ENCODE data around the gene AQP3.

- TF ChIP-seq CTCF (IDR thresholded peaks at IDR 0.05) (no peak), ZFX (IDR thresholded peaks at IDR 0.05; ENCODE audit: borderline replicate concordance) (no peak)
Measured at GRCh38 chr9:33439731-33440130, 7.7 kb downstream of the AQP3 start.

Measured in 22Rv1 (cell line).